ENCODE results near the gene NRG2. TPM values are rescaled to one million over a fixed set of nuclear protein-coding genes. Genes with fewer than 3 reads are reported as not detected.

Gene NRG2
- total and polyA plus RNA-seq, 4 donors, result 0.81 to 1.3 (median 1.2) TPM; not detected in 1

- Histone ChIP-seq H3K27ac (ENCODE audit: low read depth in 1 of 2, low read length in 2 of 2) (no peak overlapping the region), H3K4me1 (ENCODE audit: control insufficient read depth in 1 of 2, insufficient read depth in 2 of 2, low read length in 2 of 2) (no peaks in the 10 kb centered on the region), H3K27me3 (ENCODE audit: control insufficient read depth in 1 of 2, insufficient read depth in 2 of 2, low read length in 1 of 2) (no peaks in the 10 kb centered on the region), H3K4me3 (ENCODE audit: low read length in 2 of 2) (no peak overlapping the region), H3K36me3 (ENCODE audit: control insufficient read depth in 1 of 2, insufficient read depth in 2 of 2, low read length in 1 of 2) (no peaks in the 10 kb centered on the region), H3K9me3 (ENCODE audit: control insufficient read depth, low read length) (no peaks in the 10 kb centered on the region)
- ATAC-seq (ENCODE audit: low FRiP score) (no peak), DNase-seq (no peak)
- intact Hi-C loops (cut with DNase I), result loop anchor here (1.0 to 5.0 kb wide), 2 partner anchors 69 to 84 kb away; no protein-coding TSS in a partner anchor
- 47 to 48% methylated on average over 10 of the region's 10 CpGs for WGBS, 2 donors
Measured at GRCh38 chr5:140072812-140073211, 29.7 kb upstream of the NRG2 start.

- no peak for DNase-seq
- Histone ChIP-seq H3K4me3 (ENCODE audit: low read length in 2 of 2) (no peak overlapping the region), H3K36me3 (ENCODE audit: control insufficient read depth in 1 of 2, insufficient read depth in 2 of 2, low read length in 1 of 2) (no peaks in the 10 kb centered on the region), H3K4me1 (ENCODE audit: control insufficient read depth in 1 of 2, insufficient read depth in 2 of 2, low read length in 2 of 2) (no peaks in the 10 kb centered on the region), H3K27me3 (ENCODE audit: control insufficient read depth in 1 of 2, insufficient read depth in 2 of 2, low read length in 1 of 2) (peaks cover 0 to 2% of the 10 kb centered on the region in 2 donors), H3K9me3 (ENCODE audit: control insufficient read depth, low read length) (no peaks in the 10 kb centered on the region), H3K27ac (ENCODE audit: low read depth in 1 of 2, low read length in 2 of 2) (no peak overlapping the region)
- no peak for ATAC-seq (ENCODE audit: low FRiP score)
- WGBS, 2 donors, result 71 to 80% methylated on average over 1 of the region's 1 CpG
- intact Hi-C loops (cut with DNase I), result no loop called here
Measured at GRCh38 chr5:140060816-140061215, 17.7 kb upstream of the NRG2 start.

- 68 to 69% methylated on average over 5 of the region's 5 CpGs for WGBS, 2 donors
- DNase-seq (no peak), ATAC-seq (ENCODE audit: low FRiP score) (no peak)
- Histone ChIP-seq H3K27ac (ENCODE audit: low read depth in 1 of 2, low read length in 2 of 2) (no peak overlapping the region), H3K4me3 (ENCODE audit: low read length in 2 of 2) (no peak overlapping the region), H3K36me3 (ENCODE audit: control insufficient read depth in 1 of 2, insufficient read depth in 2 of 2, low read length in 1 of 2) (no peaks in the 10 kb centered on the region), H3K9me3 (ENCODE audit: control insufficient read depth, low read length) (no peaks in the 10 kb centered on the region), H3K4me1 (ENCODE audit: control insufficient read depth in 1 of 2, insufficient read depth in 2 of 2, low read length in 2 of 2) (no peaks in the 10 kb centered on the region), H3K27me3 (ENCODE audit: control insufficient read depth in 1 of 2, insufficient read depth in 2 of 2, low read length in 1 of 2) (peaks cover 0 to 2% of the 10 kb centered on the region in 2 donors)
- intact Hi-C loops (cut with DNase I), result no loop called here
Measured at GRCh38 chr5:140058212-140058932, 15.3 kb upstream of the NRG2 start.

- no peak for DNase-seq
- Histone ChIP-seq H3K27ac (ENCODE audit: low read depth in 1 of 2, low read length in 2 of 2) (no peak overlapping the region), H3K4me1 (ENCODE audit: control insufficient read depth in 1 of 2, insufficient read depth in 2 of 2, low read length in 2 of 2) (no peaks in the 10 kb centered on the region), H3K36me3 (ENCODE audit: control insufficient read depth in 1 of 2, insufficient read depth in 2 of 2, low read length in 1 of 2) (no peaks in the 10 kb centered on the region), H3K27me3 (ENCODE audit: control insufficient read depth in 1 of 2, insufficient read depth in 2 of 2, low read length in 1 of 2) (no peaks in the 10 kb centered on the region), H3K9me3 (ENCODE audit: control insufficient read depth, low read length) (no peaks in the 10 kb centered on the region), H3K4me3 (ENCODE audit: low read length in 2 of 2) (no peak overlapping the region)
- intact Hi-C loops (cut with DNase I), result no loop called here
- ATAC-seq (ENCODE audit: low FRiP score), result no peak
- 94 to 100% methylated on average over 1 of the region's 1 CpG for WGBS, 2 donors
Measured at GRCh38 chr5:140056880-140057279, 13.8 kb upstream of the NRG2 start.

GRCh38 chr5:140055152-140055551, 12.1 kb upstream of the NRG2 start:
- 42 to 53% methylated on average over 3 of the region's 3 CpGs for whole genome bisulfite sequencing, 2 donors
- Histone ChIP-seq H3K27me3 (ENCODE audit: control insufficient read depth in 1 of 2, insufficient read depth in 2 of 2, low read length in 1 of 2) (no peaks in the 10 kb centered on the region), H3K9me3 (ENCODE audit: control insufficient read depth, low read length) (no peaks in the 10 kb centered on the region), H3K36me3 (ENCODE audit: control insufficient read depth in 1 of 2, insufficient read depth in 2 of 2, low read length in 1 of 2) (no peaks in the 10 kb centered on the region), H3K4me3 (ENCODE audit: low read length in 2 of 2) (no peak overlapping the region), H3K4me1 (ENCODE audit: control insufficient read depth in 1 of 2, insufficient read depth in 2 of 2, low read length in 2 of 2) (no peaks in the 10 kb centered on the region), H3K27ac (ENCODE audit: low read depth in 1 of 2, low read length in 2 of 2) (no peak overlapping the region)
- no peak for ATAC-seq (ENCODE audit: low FRiP score)
- intact Hi-C loops (cut with DNase I), result no loop called here
- no peak for DNase-seq

GRCh38 chr5:140054086-140054689, 11.1 kb upstream of the NRG2 start:
- WGBS, 2 donors, result 84 to 87% methylated on average over 1 of the region's 1 CpG
- no peak overlapping the region for H3K27ac ChIP-seq (ENCODE audit: low read depth in 1 of 2, low read length in 2 of 2)
- no peak for ATAC-seq (ENCODE audit: low FRiP score)
- intact Hi-C loops (cut with DNase I), result no loop called here
- H3K36me3 ChIP-seq (ENCODE audit: control insufficient read depth in 1 of 2, insufficient read depth in 2 of 2, low read length in 1 of 2), result no peaks in the 10 kb centered on the region
- no peaks in the 10 kb centered on the region for H3K4me1 ChIP-seq (ENCODE audit: control insufficient read depth in 1 of 2, insufficient read depth in 2 of 2, low read length in 2 of 2)
- DNase-seq, result no peak
- H3K4me3 ChIP-seq (ENCODE audit: low read length in 2 of 2), result no peak overlapping the region
- no peaks in the 10 kb centered on the region for H3K27me3 ChIP-seq (ENCODE audit: control insufficient read depth in 1 of 2, insufficient read depth in 2 of 2, low read length in 1 of 2)
- H3K9me3 ChIP-seq (ENCODE audit: control insufficient read depth, low read length), result no peaks in the 10 kb centered on the region

GRCh38 chr5:140051950-140052349, 8.9 kb upstream of the NRG2 start:
- no peak overlapping the region for H3K4me3 ChIP-seq (ENCODE audit: low read length in 2 of 2)
- no peaks in the 10 kb centered on the region for H3K36me3 ChIP-seq (ENCODE audit: control insufficient read depth in 1 of 2, insufficient read depth in 2 of 2, low read length in 1 of 2)
- H3K27me3 ChIP-seq (ENCODE audit: control insufficient read depth in 1 of 2, insufficient read depth in 2 of 2, low read length in 1 of 2), result no peaks in the 10 kb centered on the region
- intact Hi-C loops (cut with DNase I), result no loop called here
- H3K27ac ChIP-seq (ENCODE audit: low read depth in 1 of 2, low read length in 2 of 2), result no peak overlapping the region
- no peaks in the 10 kb centered on the region for H3K4me1 ChIP-seq (ENCODE audit: control insufficient read depth in 1 of 2, insufficient read depth in 2 of 2, low read length in 2 of 2)
- DNase-seq (no peak), ATAC-seq (ENCODE audit: low FRiP score) (no peak)
- H3K9me3 ChIP-seq (ENCODE audit: control insufficient read depth, low read length), result no peaks in the 10 kb centered on the region
- WGBS, 2 donors, result 53 to 66% methylated on average over 1 of the region's 1 CpG

- H3K4me3 ChIP-seq (ENCODE audit: low read length in 2 of 2), result no peak overlapping the region
- DNase-seq (no peak), ATAC-seq (ENCODE audit: low FRiP score) (no peak)
- no peak overlapping the region for H3K27ac ChIP-seq (ENCODE audit: low read depth in 1 of 2, low read length in 2 of 2)
- no peaks in the 10 kb centered on the region for H3K9me3 ChIP-seq (ENCODE audit: control insufficient read depth, low read length)
- WGBS, 2 donors, result 82 to 88% methylated on average over 5 of the region's 5 CpGs
- H3K4me1 ChIP-seq (ENCODE audit: control insufficient read depth in 1 of 2, insufficient read depth in 2 of 2, low read length in 2 of 2), result no peaks in the 10 kb centered on the region
- no peaks in the 10 kb centered on the region for H3K27me3 ChIP-seq (ENCODE audit: control insufficient read depth in 1 of 2, insufficient read depth in 2 of 2, low read length in 1 of 2)
- intact Hi-C loops (cut with DNase I), result no loop called here
- H3K36me3 ChIP-seq (ENCODE audit: control insufficient read depth in 1 of 2, insufficient read depth in 2 of 2, low read length in 1 of 2), result no peaks in the 10 kb centered on the region
Measured at GRCh38 chr5:140049713-140050112, 6.6 kb upstream of the NRG2 start.

GRCh38 chr5:140049205-140049604, 6.1 kb upstream of the NRG2 start:
- DNase-seq, result no peak
- H3K27ac ChIP-seq (ENCODE audit: low read depth in 1 of 2, low read length in 2 of 2), result no peak overlapping the region

More at GRCh38 chr5:140049205-140049604, 6.1 kb upstream of the NRG2 start:
- no peak for ATAC-seq (ENCODE audit: low FRiP score)
- 92 to 97% methylated on average over 1 of the region's 1 CpG for WGBS, 2 donors
- intact Hi-C loops (cut with DNase I), result no loop called here
- Histone ChIP-seq H3K4me1 (ENCODE audit: control insufficient read depth in 1 of 2, insufficient read depth in 2 of 2, low read length in 2 of 2) (no peaks in the 10 kb centered on the region), H3K27me3 (ENCODE audit: control insufficient read depth in 1 of 2, insufficient read depth in 2 of 2, low read length in 1 of 2) (no peaks in the 10 kb centered on the region), H3K36me3 (ENCODE audit: control insufficient read depth in 1 of 2, insufficient read depth in 2 of 2, low read length in 1 of 2) (no peaks in the 10 kb centered on the region), H3K9me3 (ENCODE audit: control insufficient read depth, low read length) (no peaks in the 10 kb centered on the region), H3K4me3 (ENCODE audit: low read length in 2 of 2) (no peak overlapping the region)
